Muscle of leg (tissue), 11 donors: ENCODE results near the gene SGCD. TPM values are rescaled to one million over a fixed set of nuclear protein-coding genes. Genes with fewer than 3 reads are reported as not detected.

ENCODE experiments used
- DNase-seq: peaks from one replicate; pipeline ENCODE4 v3.0.0; 2013
- H3K27ac ChIP-seq: one replicate; pipeline ENCODE4 v1.5.1; 2013; ENCODE audit warnings: mild to moderate bottlenecking, low read length, control low read depth
- H3K27me3 ChIP-seq: one replicate; pipeline ENCODE4 v1.6.1; 2013; ENCODE audit warnings: low read length; ENCODE audit not compliant: control insufficient read depth, insufficient read depth
- H3K36me3 ChIP-seq: one replicate; pipeline ENCODE4 v1.6.1; 2013; ENCODE audit warnings: low read length; ENCODE audit not compliant: control insufficient read depth, insufficient read depth
- H3K4me1 ChIP-seq: one replicate; pipeline ENCODE4 v1.6.1; 2013; ENCODE audit warnings: low read length; ENCODE audit not compliant: control insufficient read depth, insufficient read depth
- H3K4me3 ChIP-seq: one replicate; pipeline ENCODE4 v1.5.1; 2013; ENCODE audit warnings: low read length, control low read depth
- H3K9me3 ChIP-seq: replicated peaks from 2 replicates; pipeline ENCODE4 v1.6.1; 2013; ENCODE audit warnings: low read depth, low read length; ENCODE audit not compliant: control insufficient read depth
- WGBS: methylation state at CpG from one replicate; pipeline ENCODE4 v1.1.5; 2013; ENCODE audit warnings: missing lambda C conversion rate; ENCODE audit not compliant: insufficient coverage; 5-methylcytosine and 5-hydroxymethylcytosine counted together
- polyA plus RNA-seq, 8 donors: library from polyadenylated mRNA; unstranded; fragments of 120-200 nt; gene quantifications; one replicate each; pipeline versions ENCODE4 v1.2.1 to v1.2.3, GENCODE V29; 2013; ENCODE audit warnings: inconsistent platforms in 1 of 8, low replicate concordance in 1 of 8; ENCODE audit not compliant: insufficient read length in 8 of 8, insufficient read depth in 1 of 8
- total RNA-seq: library from RNA; stranded (reverse); fragments of 120-200 nt; gene quantifications from one replicate; pipeline ENCODE4 v1.2.4, GENCODE V29; 2013

SGCD gene
- total and polyA plus RNA-seq, 9 donors: 35.2 to 92.5 (median 82.7) TPM

DNA sequence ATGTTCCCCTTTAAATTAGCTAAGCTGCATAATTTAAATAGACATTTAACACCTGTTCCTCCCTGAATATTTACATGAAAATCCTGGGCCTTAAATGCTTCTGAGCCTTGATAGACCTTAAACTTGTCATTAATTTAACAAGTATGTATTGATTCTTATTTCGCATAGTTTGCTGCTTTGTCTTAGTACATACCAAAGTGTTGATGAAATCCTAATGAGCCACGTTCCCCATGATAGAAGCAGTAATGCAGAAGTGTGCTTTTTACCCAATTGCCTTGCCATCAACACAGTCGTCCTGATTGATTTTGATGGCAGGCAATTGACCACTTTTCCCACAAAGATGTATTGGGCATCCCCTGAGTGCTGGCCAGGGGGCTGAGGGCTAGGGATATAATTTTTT is 213.5 kb downstream of the SGCD start:
- no peak overlapping the region for H3K4me3 ChIP-seq
- peaks cover 7% of the 10 kb centered on the region for H3K4me1 ChIP-seq
- H3K27me3 ChIP-seq: no peaks in the 10 kb centered on the region
- no peak overlapping the region for H3K27ac ChIP-seq
- 86% methylated on average over 2 of the region's 3 CpGs for WGBS
- no peaks in the 10 kb centered on the region for H3K9me3 ChIP-seq
- peaks cover 2% of the 10 kb centered on the region for H3K36me3 ChIP-seq
- DNase-seq: no peak

GRCh38 chr5:156541582-156541981 is 214.6 kb downstream of the SGCD start:
- Histone ChIP-seq H3K27ac (no peak overlapping the region), H3K27me3 (no peaks in the 10 kb centered on the region), H3K9me3 (no peaks in the 10 kb centered on the region), H3K4me3 (no peak overlapping the region), H3K4me1 (peaks cover 7% of the 10 kb centered on the region), H3K36me3 (peaks cover 2% of the 10 kb centered on the region)
- DNase-seq: no peak
- no CpG with 5 or more reads among the region's 2 CpGs for WGBS

GRCh38 chr5:156543348-156544145 is 216.6 kb downstream of the SGCD start:
- Histone ChIP-seq H3K4me1 (peaks cover 4% of the 10 kb centered on the region), H3K4me3 (no peak overlapping the region), H3K27me3 (no peaks in the 10 kb centered on the region), H3K9me3 (no peaks in the 10 kb centered on the region), H3K36me3 (no peaks in the 10 kb centered on the region), H3K27ac (no peak overlapping the region)
- no CpG with 5 or more reads among the region's 5 CpGs for WGBS
- DNase-seq: peak; percentile 46

- Histone ChIP-seq H3K27ac (no peak overlapping the region), H3K4me3 (no peak overlapping the region), H3K36me3 (peaks cover 2% of the 10 kb centered on the region), H3K4me1 (no peaks in the 10 kb centered on the region), H3K9me3 (no peaks in the 10 kb centered on the region), H3K27me3 (no peaks in the 10 kb centered on the region)
- 67% methylated on average over 1 of the region's 3 CpGs for WGBS
- DNase-seq: no peak
These were observed 225.9 kb downstream of the SGCD start for GRCh38 chr5:156552855-156553358.

DNA sequence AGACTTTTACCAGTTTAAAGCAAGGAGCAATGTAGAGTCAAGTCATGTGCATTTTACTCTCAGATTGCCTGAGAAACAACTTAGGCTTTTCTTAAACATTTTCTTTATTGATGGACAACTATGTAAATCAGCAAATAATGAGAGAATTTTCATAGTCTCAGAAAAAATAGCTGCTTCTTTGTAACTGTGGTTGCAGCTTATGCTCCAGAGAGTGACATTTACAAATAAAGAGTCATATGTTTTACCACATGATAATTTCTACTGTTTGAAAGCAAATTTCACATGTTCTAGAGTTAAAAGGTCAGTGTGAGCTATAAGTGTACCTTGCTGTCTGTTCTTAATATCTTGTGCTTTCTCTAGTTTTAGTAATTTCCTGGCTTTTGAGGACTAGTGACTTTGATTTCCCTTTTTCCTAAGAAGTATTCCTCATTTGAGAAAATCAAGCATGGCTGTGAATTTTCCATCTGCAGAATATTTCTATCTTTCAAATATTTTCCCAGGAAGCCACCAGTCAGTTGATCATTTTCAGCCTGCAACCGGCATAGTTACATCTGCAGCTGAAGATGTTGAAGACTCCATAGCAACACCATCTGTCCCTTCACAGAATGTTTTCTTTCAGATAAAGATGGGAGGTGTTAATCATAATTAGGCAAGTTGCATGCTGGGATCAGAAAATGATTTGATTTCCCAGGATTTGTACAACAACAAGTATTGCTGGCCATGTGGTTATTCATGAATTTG is 229.9 kb downstream of the SGCD start:
- Histone ChIP-seq H3K4me1 (no peaks in the 10 kb centered on the region), H3K27ac (no peak overlapping the region), H3K36me3 (peaks cover 5% of the 10 kb centered on the region), H3K4me3 (no peak overlapping the region), H3K9me3 (no peaks in the 10 kb centered on the region), H3K27me3 (no peaks in the 10 kb centered on the region)
- no CpG with 5 or more reads among the region's 1 CpG for WGBS
- peak; percentile 23 for DNase-seq

GRCh38 chr5:156560002-156560401 is 233.0 kb downstream of the SGCD start:
- no CpG with 5 or more reads among the region's 2 CpGs for WGBS
- peak; percentile 25 for DNase-seq

GRCh38 chr5:156561651-156562050 is 234.7 kb downstream of the SGCD start:
- no peak for DNase-seq
- WGBS: no CpG with 5 or more reads among the region's 1 CpG
- H3K4me1 ChIP-seq: no peaks in the 10 kb centered on the region
- peaks cover 2% of the 10 kb centered on the region for H3K36me3 ChIP-seq
- no peak overlapping the region for H3K4me3 ChIP-seq
- no peaks in the 10 kb centered on the region for H3K27me3 ChIP-seq
- no peak overlapping the region for H3K27ac ChIP-seq
- H3K9me3 ChIP-seq: no peaks in the 10 kb centered on the region

More at GRCh38 chr5:156560002-156560401, 233.0 kb downstream of the SGCD start:
- H3K4me1 ChIP-seq: no peaks in the 10 kb centered on the region
- H3K27me3 ChIP-seq: no peaks in the 10 kb centered on the region
- no peaks in the 10 kb centered on the region for H3K9me3 ChIP-seq
- H3K27ac ChIP-seq: no peak overlapping the region
- peaks cover 2% of the 10 kb centered on the region for H3K36me3 ChIP-seq
- no peak overlapping the region for H3K4me3 ChIP-seq

- H3K27ac ChIP-seq: no peak overlapping the region
- H3K4me1 ChIP-seq: no peaks in the 10 kb centered on the region
- no peaks in the 10 kb centered on the region for H3K36me3 ChIP-seq
- no peaks in the 10 kb centered on the region for H3K9me3 ChIP-seq
- no peak for DNase-seq
- H3K27me3 ChIP-seq: no peaks in the 10 kb centered on the region
- H3K4me3 ChIP-seq: no peak overlapping the region
These were observed 243.7 kb downstream of the SGCD start for GRCh38 chr5:156570615-156571014.

- H3K27ac ChIP-seq: no peak overlapping the region
- no peaks in the 10 kb centered on the region for H3K27me3 ChIP-seq
- no peak for DNase-seq
- H3K9me3 ChIP-seq: no peaks in the 10 kb centered on the region
- H3K4me1 ChIP-seq: no peaks in the 10 kb centered on the region
- no peak overlapping the region for H3K4me3 ChIP-seq
- H3K36me3 ChIP-seq: no peaks in the 10 kb centered on the region
- WGBS: 100% methylated on average over 1 of the region's 3 CpGs
These were observed 254.8 kb downstream of the SGCD start for GRCh38 chr5:156581725-156582124.

DNA sequence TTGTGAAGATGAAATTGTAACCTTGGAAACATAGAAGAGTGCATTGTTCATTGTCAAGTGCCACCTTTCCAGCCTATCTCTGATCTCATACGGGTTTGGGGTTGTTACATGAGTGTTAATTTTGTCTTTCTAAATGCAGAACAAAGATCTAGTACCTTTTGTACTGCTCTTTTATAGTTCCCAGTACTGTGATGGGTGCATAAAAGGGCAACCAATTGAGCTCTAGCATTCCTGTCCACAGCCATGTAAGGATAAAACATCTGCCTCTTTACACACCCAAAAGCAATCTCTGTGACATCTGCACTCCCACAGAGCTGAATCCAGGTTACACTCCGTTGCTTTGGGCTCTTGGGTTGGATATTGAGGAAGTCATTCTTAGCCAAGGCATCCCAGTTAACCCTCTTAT is 255.2 kb downstream of the SGCD start:
- no peaks in the 10 kb centered on the region for H3K9me3 ChIP-seq
- no CpG with 5 or more reads among the region's 2 CpGs for WGBS
- H3K27me3 ChIP-seq: no peaks in the 10 kb centered on the region
- H3K4me3 ChIP-seq: no peak overlapping the region
- no peak for DNase-seq
- no peaks in the 10 kb centered on the region for H3K36me3 ChIP-seq
- H3K27ac ChIP-seq: no peak overlapping the region
- no peaks in the 10 kb centered on the region for H3K4me1 ChIP-seq
